H54 (cell line): ENCODE measurements around the gene CCDC167.

ENCODE experiments used
- DNase-seq: peaks from one replicate; pipeline ENCODE4 v3.0.0; 2011; ENCODE audit warnings: low spot score, mixed read lengths; ENCODE audit not compliant: insufficient read length
- FAIRE-seq: peaks from 3 replicates; lab custom pipeline; 2011; peaks lifted over from hg19 to GRCh38; lab: Jason Lieb, UNC
- POLR2A ChIP-seq: IDR thresholded peaks from 2 replicates; pipeline ENCODE4 v1.6.1; 2011; ENCODE audit warnings: low read depth, mild to moderate bottlenecking, low read length

The CCDC167 gene

DNA sequence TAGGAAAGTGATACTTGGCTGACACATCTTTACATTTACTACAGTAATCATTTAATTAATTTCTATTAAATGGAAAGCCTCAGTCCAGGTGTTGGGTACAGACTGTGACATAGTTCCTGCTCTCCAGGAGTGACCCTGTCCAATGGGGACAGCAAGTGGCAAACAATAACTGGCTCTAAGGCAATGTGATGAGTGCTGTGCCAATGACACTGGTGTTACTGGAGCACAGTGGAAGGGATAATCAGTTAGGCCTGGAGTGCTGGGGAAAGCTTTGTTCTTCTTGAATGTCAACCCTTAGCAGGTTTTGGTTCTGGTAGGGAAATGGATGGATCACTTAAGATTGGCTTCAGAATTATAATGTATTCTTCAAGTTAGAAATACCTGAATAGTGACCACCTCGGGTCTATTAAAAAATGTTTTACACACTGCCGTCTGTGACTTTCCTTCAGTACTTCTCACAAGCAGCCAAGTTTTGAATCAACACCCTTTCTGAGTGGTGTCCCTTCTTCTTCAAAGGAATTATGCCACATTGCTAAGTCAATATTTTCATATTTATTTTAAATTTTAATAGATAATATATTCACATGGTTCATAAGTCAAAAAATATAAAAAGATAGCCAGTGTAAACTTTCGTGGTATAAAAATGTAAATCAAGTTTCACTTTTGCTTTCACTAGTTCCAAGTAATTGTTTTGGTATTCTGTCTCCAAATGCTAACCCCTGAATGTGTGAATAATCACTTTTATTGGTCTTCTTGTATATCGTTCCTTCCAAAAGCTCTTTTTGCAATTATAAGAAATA lies 57.1 kb downstream of the CCDC167 start:
- DNase-seq (no peak), FAIRE-seq (no peak)
- no peak for TF ChIP-seq POLR2A

DNA sequence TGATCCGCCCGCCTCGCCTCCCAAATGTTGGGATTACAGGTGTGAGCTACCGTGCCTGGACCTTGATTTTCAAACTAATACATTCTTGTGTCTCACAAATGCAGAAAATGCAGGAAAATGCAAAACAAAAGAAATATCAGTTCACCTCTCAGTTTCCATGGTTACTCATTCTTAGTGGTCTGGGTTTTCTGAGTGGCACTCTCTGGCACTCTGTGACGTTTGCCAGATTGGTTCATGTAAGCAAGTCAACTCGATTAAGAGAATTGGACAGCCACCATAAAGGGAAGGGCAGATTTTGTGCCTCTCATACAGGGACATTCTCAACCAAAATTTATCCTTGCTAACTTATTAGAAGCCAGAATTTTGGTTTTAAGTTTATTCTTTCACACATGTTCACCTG lies 58.0 kb downstream of the CCDC167 start:
- TF ChIP-seq POLR2A, result no peak
- FAIRE-seq (no peak), DNase-seq (no peak)

DNA sequence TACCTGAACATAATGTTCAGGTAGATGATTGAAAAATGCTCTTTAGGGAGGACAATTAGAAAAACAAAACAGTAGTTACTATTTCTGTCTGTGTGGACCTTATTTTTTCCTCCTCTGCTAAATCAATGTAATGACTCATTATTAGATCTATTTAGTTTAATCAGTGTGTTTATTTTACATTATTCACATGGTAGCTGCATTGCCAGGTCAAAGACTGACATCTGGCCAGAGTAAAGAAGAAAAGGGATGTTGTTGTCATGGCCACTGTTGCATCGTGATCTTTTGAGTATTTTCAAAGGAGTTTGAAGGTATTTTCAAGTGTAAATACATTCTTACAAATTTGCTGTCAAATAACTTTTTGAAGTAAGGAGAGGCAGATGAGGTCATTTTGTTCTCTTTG lies 60.8 kb downstream of the CCDC167 start:
- no peak for DNase-seq
- no peak for FAIRE-seq
- TF ChIP-seq POLR2A, result no peak

DNA sequence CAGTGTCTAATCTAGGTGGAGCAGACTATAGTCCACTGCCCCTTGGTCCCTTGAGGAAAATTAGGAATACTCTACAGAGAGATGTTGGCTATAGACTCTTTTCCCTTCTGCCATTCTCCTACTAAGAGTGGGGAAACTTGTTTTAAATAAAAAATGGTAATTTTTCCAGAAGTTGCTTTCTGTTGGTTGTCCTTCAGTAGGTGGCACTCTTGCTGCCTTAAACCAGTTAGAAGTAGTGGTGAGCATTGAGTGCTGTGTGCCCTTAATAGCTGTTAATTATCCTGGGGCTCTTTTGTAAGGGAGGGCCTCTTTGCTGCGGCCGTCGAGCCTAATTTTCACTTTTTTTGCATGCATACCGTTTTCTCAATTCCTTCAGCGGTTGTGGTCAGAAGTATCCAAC lies 63.9 kb downstream of the CCDC167 start:
- no peak for TF ChIP-seq POLR2A
- DNase-seq (no peak), FAIRE-seq (no peak)

DNA sequence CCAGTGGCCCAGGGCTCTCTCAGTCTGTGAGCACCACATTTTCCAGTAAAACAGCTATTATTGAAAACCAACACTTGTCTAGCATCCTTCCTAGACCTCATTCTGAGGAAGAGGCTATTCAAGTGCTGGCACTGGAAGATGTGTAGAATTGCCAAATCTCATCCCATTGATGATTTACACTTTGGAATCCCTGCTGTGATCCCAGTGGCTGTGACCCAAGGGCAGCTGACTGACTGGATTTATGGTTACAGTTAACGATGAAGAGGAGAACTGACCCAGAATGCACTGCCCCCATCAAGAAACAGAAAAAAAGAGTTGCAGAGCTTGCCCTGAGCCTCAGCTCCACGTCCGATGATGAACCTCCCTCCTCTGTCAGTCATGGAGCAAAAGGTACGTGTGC lies 64.3 kb downstream of the CCDC167 start:
- DNase-seq (no peak), FAIRE-seq (no peak)
- no peak for TF ChIP-seq POLR2A

DNA sequence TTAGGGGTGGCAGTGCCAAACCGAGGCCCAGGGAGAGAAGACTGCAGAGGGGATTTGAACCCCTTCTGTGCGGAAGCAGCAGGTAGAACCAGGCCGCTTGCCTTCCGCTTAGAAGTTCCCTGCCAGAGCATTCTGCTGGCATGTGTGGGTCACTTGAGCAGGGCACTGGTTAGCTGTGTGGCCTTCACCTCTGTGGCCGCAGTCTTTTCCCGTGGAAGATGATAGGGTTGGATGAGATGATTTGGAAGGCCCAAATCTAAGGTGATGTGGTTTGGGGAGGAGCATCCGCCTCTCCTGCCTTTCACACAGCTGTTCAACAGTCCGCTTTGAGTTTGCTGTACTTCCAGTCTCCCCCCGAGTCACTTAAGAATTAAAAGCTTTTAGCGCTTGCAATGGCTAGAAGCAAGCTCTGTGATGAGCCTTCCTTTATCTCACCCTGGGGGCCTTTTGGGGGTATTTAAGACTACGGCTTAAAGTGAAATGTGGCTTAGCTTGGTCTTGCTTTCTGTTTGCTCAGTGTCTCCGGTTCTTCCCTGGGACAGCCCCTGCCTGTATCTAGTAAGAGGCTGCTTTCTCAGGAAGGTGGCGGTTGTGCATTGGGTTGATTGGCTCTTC lies 65.9 kb downstream of the CCDC167 start:
- no peak for TF ChIP-seq POLR2A
- DNase-seq (no peak), FAIRE-seq (no peak)
